Measurements from ENCODE around the gene GOT1. TPM values are rescaled to one million over a fixed set of nuclear protein-coding genes. Genes with fewer than 3 reads are reported as not detected.

GOT1 gene
- total RNA-seq, 1 experiment from 2014 or later = 32.6 TPM

- no peaks in the 10 kb centered on the region for H3K9me2 ChIP-seq (replicated peaks; ENCODE audit: low read length)
- H3K9ac ChIP-seq (ENCODE audit: low read length) = no peak overlapping the region
- peaks cover 17% of the 10 kb centered on the region for H3K4me1 ChIP-seq (ENCODE audit: insufficient read depth, low read length)
- no peak overlapping the region for H3K4me2 ChIP-seq (ENCODE audit: low read length)
- ChIA-PET CTCF (no interaction called here), POLR2A (ENCODE audit: unreplicated experiment) (no interaction called here)
- TF ChIP-seq EZH2 (IDR thresholded peaks at IDR 0.05; ENCODE audit: low read length, unreplicated experiment) (no peak), CTCF (conservative IDR thresholded peaks at IDR 0.05; ENCODE audit: low read depth, low read length) (no peak), EZH2phosphoT487 (IDR thresholded peaks at IDR 0.05; ENCODE audit: borderline replicate concordance, low read length) (no peak)
- H3K9me3 ChIP-seq (ENCODE audit: low read length) = no peaks in the 10 kb centered on the region
- no peaks in the 10 kb centered on the region for H3F3A ChIP-seq (ENCODE audit: low read length, unreplicated experiment)
- intact Hi-C loops (cut with micrococcal nuclease) = no loop called here
- H3K36me3 ChIP-seq (ENCODE audit: low read depth, low read length) = no peaks in the 10 kb centered on the region
- no peak for DNase-seq
- ATAC-seq = no peak
- BruUV-seq (replicated peaks) = no TSS peak
- H2AFZ ChIP-seq (ENCODE audit: low read length) = no peak overlapping the region
- no peaks in the 10 kb centered on the region for H3K79me2 ChIP-seq (ENCODE audit: low read length)
- H4K20me1 ChIP-seq (ENCODE audit: low read length) = no peaks in the 10 kb centered on the region
- H3K27ac ChIP-seq (ENCODE audit: low read length) = no peak overlapping the region
- H3K27me3 ChIP-seq (ENCODE audit: low read length) = no peaks in the 10 kb centered on the region
- no peak overlapping the region for H3K4me3 ChIP-seq (ENCODE audit: low read length)
Observed at GRCh38 chr10:99372546-99373271, 57.7 kb downstream of the GOT1 start.

GRCh38 chr10:99370993-99371392 is 59.4 kb downstream of the GOT1 start:
- Histone ChIP-seq H3K27ac (ENCODE audit: low read length) (no peak overlapping the region), H3K4me2 (ENCODE audit: low read length) (no peak overlapping the region), H3K36me3 (ENCODE audit: low read depth, low read length) (no peaks in the 10 kb centered on the region), H3K79me2 (ENCODE audit: low read length) (no peaks in the 10 kb centered on the region), H3K9ac (ENCODE audit: low read length) (no peak overlapping the region), H3K9me3 (ENCODE audit: low read length) (no peaks in the 10 kb centered on the region), H3K9me2 (replicated peaks; ENCODE audit: low read length) (no peaks in the 10 kb centered on the region), H4K20me1 (ENCODE audit: low read length) (no peaks in the 10 kb centered on the region), H2AFZ (ENCODE audit: low read length) (no peak overlapping the region), H3K4me3 (ENCODE audit: low read length) (no peak overlapping the region), H3K27me3 (ENCODE audit: low read length) (no peaks in the 10 kb centered on the region), H3F3A (ENCODE audit: low read length, unreplicated experiment) (no peaks in the 10 kb centered on the region), H3K4me1 (ENCODE audit: insufficient read depth, low read length) (peaks cover 17% of the 10 kb centered on the region)
- BruUV-seq (replicated peaks) = no TSS peak
- ChIA-PET POLR2A (ENCODE audit: unreplicated experiment) (no interaction called here), CTCF (no interaction called here)
- no peak for TF ChIP-seq CTCF (conservative IDR thresholded peaks at IDR 0.05; ENCODE audit: low read depth, low read length)
- no peak for TF ChIP-seq EZH2phosphoT487 (IDR thresholded peaks at IDR 0.05; ENCODE audit: borderline replicate concordance, low read length)
- no peak for TF ChIP-seq EZH2 (IDR thresholded peaks at IDR 0.05; ENCODE audit: low read length, unreplicated experiment)
- intact Hi-C loops (cut with micrococcal nuclease) = no loop called here
- DNase-seq = no peak
- no peak for ATAC-seq

- Histone ChIP-seq H3K4me1 (ENCODE audit: insufficient read depth, low read length) (peaks cover 5% of the 10 kb centered on the region; the same call in 1 of the 2 replicates), H3K27me3 (ENCODE audit: low read length) (no peaks in the 10 kb centered on the region), H3K79me2 (ENCODE audit: low read length) (no peaks in the 10 kb centered on the region), H3F3A (ENCODE audit: low read length, unreplicated experiment) (no peaks in the 10 kb centered on the region), H3K27ac (ENCODE audit: low read length) (no peak overlapping the region), H3K36me3 (ENCODE audit: low read depth, low read length) (no peaks in the 10 kb centered on the region), H3K4me2 (ENCODE audit: low read length) (no peak overlapping the region), H3K9ac (ENCODE audit: low read length) (no peak overlapping the region), H3K4me3 (ENCODE audit: low read length) (no peak overlapping the region), H4K20me1 (ENCODE audit: low read length) (no peaks in the 10 kb centered on the region), H3K9me3 (ENCODE audit: low read length) (no peaks in the 10 kb centered on the region), H2AFZ (ENCODE audit: low read length) (no peak overlapping the region), H3K9me2 (replicated peaks; ENCODE audit: low read length) (no peaks in the 10 kb centered on the region)
- ATAC-seq = no peak
- intact Hi-C loops (cut with micrococcal nuclease) = no loop called here
- CTCF ChIA-PET = no interaction called here
- no peak for DNase-seq
- no TSS peak for BruUV-seq (replicated peaks)
- POLR2A ChIA-PET (ENCODE audit: unreplicated experiment) = no interaction called here
- TF ChIP-seq CTCF (conservative IDR thresholded peaks at IDR 0.05; ENCODE audit: low read depth, low read length) = no peak
- no peak for TF ChIP-seq EZH2phosphoT487 (IDR thresholded peaks at IDR 0.05; ENCODE audit: borderline replicate concordance, low read length)
- no peak for TF ChIP-seq EZH2 (IDR thresholded peaks at IDR 0.05; ENCODE audit: low read length, unreplicated experiment)
Observed at GRCh38 chr10:99369551-99369950, 60.9 kb downstream of the GOT1 start.
